Astrocyte (in vitro differentiated cells and primary cell): ENCODE results near the gene LSM4. TPM values are rescaled to one million over a fixed set of nuclear protein-coding genes. Genes with fewer than 3 reads are reported as not detected.
A peak's percentile ranks its signal among the peaks of the same experiment; 100 is the strongest.
"Not testable (repeated sequence)": the region's sequence is repeated elsewhere in the genome, so short reads cannot be mapped to it uniquely, and the experiment has no call there.

ENCODE experiments used
- DNase-seq: peaks from one replicate; pipeline ENCODE4 v3.0.0-alpha.2; 2010; ENCODE audit warnings: low read depth
- FAIRE-seq: peaks from 2 replicates; lab custom pipeline; 2011; peaks lifted over from hg19 to GRCh38; lab: Jason Lieb, UNC
- H2AFZ ChIP-seq: 2 replicates; pipeline ENCODE4 v1.6.0; 2012; ENCODE audit warnings: low read depth, low read length, inconsistent platforms
- H3K27ac ChIP-seq: 2 replicates; pipeline ENCODE4 v1.5.1; 2011; ENCODE audit warnings: low read depth, low read length, inconsistent platforms
- H3K27me3 ChIP-seq: 2 replicates; pipeline ENCODE4 v1.6.0; 2011; ENCODE audit warnings: low read length, inconsistent platforms; ENCODE audit not compliant: insufficient read depth
- H3K36me3 ChIP-seq: 2 replicates; pipeline ENCODE4 v1.5.1; 2011; ENCODE audit warnings: low read length, inconsistent platforms; ENCODE audit not compliant: insufficient read depth
- H3K4me1 ChIP-seq: 2 replicates; pipeline ENCODE4 v1.5.1; 2011; ENCODE audit warnings: low read length, inconsistent platforms; ENCODE audit not compliant: insufficient read depth
- H3K4me2 ChIP-seq: 2 replicates; pipeline ENCODE4 v1.6.0; 2012; ENCODE audit warnings: low read length, inconsistent platforms
- H3K4me3 ChIP-seq: 2 replicates; pipeline ENCODE4 v1.5.1; 2011; ENCODE audit warnings: low read depth, mild to moderate bottlenecking, low read length, inconsistent platforms; ENCODE audit not compliant: insufficient read depth
- H3K79me2 ChIP-seq: 2 replicates; pipeline ENCODE4 v1.6.0; 2012; ENCODE audit warnings: mild to moderate bottlenecking, low read length, inconsistent platforms; ENCODE audit not compliant: insufficient read depth
- H3K9ac ChIP-seq: 2 replicates; pipeline ENCODE4 v1.6.0; 2012; ENCODE audit warnings: mild to moderate bottlenecking, low read length, inconsistent platforms
- H3K9me3 ChIP-seq: 2 replicates; pipeline ENCODE4 v1.5.1; 2012; ENCODE audit warnings: low read depth, mild to moderate bottlenecking, low read length, inconsistent platforms; ENCODE audit not compliant: insufficient read depth
- H4K20me1 ChIP-seq: 2 replicates; pipeline ENCODE4 v1.6.0; 2012; ENCODE audit warnings: low read length, inconsistent platforms; ENCODE audit not compliant: insufficient read depth
- H3K27ac Mint-ChIP-seq: one replicate; pipeline ENCODE4 v1.8.0; 2021; ENCODE audit warnings: mild to moderate bottlenecking, mixed read lengths; ENCODE audit not compliant: unreplicated experiment
- H3K27me3 Mint-ChIP-seq: one replicate; pipeline ENCODE4 v1.8.0; 2021; ENCODE audit warnings: low read depth, mixed read lengths; ENCODE audit not compliant: unreplicated experiment
- H3K36me3 Mint-ChIP-seq: one replicate; pipeline ENCODE4 v1.8.0; 2021; ENCODE audit warnings: low read depth, mixed read lengths; ENCODE audit not compliant: unreplicated experiment
- H3K4me1 Mint-ChIP-seq: one replicate; pipeline ENCODE4 v1.8.0; 2021; ENCODE audit warnings: low read depth, mixed read lengths; ENCODE audit not compliant: unreplicated experiment
- H3K4me3 Mint-ChIP-seq: one replicate; pipeline ENCODE4 v1.8.0; 2021; ENCODE audit warnings: mild to moderate bottlenecking, moderate library complexity, mixed read lengths; ENCODE audit not compliant: unreplicated experiment
- H3K9me3 Mint-ChIP-seq: one replicate; pipeline ENCODE4 v1.8.0; 2021; ENCODE audit warnings: mild to moderate bottlenecking, mixed read lengths; ENCODE audit not compliant: unreplicated experiment
- EZH2 ChIP-seq: IDR thresholded peaks from 2 replicates; pipeline ENCODE4 v1.6.1; 2012; ENCODE audit warnings: mild to moderate bottlenecking, low read length, inconsistent platforms; ENCODE audit not compliant: insufficient read depth
- total RNA-seq: library from RNA; stranded (reverse); gene quantifications from 2 replicates; pipeline ENCODE4 v1.2.1, GENCODE V29; 2021
- TF ChIP-seq, protein P1 (sequence below): IDR thresholded peaks from 2 replicates; pipeline ENCODE4 v1.5.1; 2011; ENCODE audit warnings: low read depth, mild to moderate bottlenecking, inconsistent platforms, low read length, moderate library complexity; ENCODE audit not compliant: insufficient read depth

LSM4 gene
- total RNA-seq, 1 donor from 2014 or later = 127 TPM

- H2AFZ ChIP-seq = no peak overlapping the region
- no peaks in the 10 kb centered on the region for H3K27me3 ChIP-seq
- H3K9me3 ChIP-seq = no peaks in the 10 kb centered on the region
- H4K20me1 ChIP-seq = no peaks in the 10 kb centered on the region
- no peaks in the 10 kb centered on the region for H3K36me3 ChIP-seq
- no peak overlapping the region for H3K4me3 ChIP-seq
- H3K79me2 ChIP-seq = no peaks in the 10 kb centered on the region
- H3K27ac Mint-ChIP-seq = no peak overlapping the region
- peaks cover 2% of the 10 kb centered on the region for H3K27me3 Mint-ChIP-seq
- TF ChIP-seq, protein P1, sequence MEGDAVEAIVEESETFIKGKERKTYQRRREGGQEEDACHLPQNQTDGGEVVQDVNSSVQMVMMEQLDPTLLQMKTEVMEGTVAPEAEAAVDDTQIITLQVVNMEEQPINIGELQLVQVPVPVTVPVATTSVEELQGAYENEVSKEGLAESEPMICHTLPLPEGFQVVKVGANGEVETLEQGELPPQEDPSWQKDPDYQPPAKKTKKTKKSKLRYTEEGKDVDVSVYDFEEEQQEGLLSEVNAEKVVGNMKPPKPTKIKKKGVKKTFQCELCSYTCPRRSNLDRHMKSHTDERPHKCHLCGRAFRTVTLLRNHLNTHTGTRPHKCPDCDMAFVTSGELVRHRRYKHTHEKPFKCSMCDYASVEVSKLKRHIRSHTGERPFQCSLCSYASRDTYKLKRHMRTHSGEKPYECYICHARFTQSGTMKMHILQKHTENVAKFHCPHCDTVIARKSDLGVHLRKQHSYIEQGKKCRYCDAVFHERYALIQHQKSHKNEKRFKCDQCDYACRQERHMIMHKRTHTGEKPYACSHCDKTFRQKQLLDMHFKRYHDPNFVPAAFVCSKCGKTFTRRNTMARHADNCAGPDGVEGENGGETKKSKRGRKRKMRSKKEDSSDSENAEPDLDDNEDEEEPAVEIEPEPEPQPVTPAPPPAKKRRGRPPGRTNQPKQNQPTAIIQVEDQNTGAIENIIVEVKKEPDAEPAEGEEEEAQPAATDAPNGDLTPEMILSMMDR = peak; percentile 89
- no peak for TF ChIP-seq EZH2
- no peak overlapping the region for H3K4me3 Mint-ChIP-seq
- peaks cover 2% of the 10 kb centered on the region for H3K4me1 ChIP-seq
- H3K4me1 Mint-ChIP-seq = no peaks in the 10 kb centered on the region
- H3K4me2 ChIP-seq = no peak overlapping the region
- no peak for FAIRE-seq
- H3K9ac ChIP-seq = no peak overlapping the region
- DNase-seq = no peak
- H3K36me3 Mint-ChIP-seq = peaks cover 24% of the 10 kb centered on the region
- no peaks in the 10 kb centered on the region for H3K9me3 Mint-ChIP-seq
- no peak overlapping the region for H3K27ac ChIP-seq
These were observed 26.8 kb upstream of the LSM4 start for GRCh38 chr19:18349524-18350128.

DNA sequence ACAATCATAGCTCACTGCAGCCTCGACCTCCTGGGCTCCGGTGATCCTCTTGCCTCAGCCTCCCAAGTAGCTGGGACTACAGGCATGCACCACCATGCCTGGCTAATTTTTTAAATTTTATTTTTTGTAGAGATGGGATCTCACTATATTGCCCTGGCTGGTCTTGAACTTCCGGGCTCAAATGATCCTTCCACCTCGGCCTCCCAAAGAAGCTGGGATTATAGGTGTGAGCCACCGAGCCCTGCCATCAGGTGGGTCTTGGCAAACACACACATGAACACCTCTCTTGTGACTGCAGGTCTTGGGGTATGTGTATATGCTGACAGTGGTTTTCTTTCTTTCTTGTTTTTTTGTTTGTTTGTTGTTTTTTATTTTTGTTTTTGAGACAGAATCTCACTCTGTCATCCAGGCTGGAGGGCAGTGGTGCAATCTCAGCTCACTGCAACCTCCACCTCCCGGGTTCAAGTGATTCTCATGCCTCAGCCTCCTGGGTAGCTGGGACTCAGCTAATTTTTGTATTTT is 26.0 kb upstream of the LSM4 start:
- not testable (repeated sequence) for H3K9me3 Mint-ChIP-seq, H2AFZ ChIP-seq, H3K9me3 ChIP-seq, H3K27ac Mint-ChIP-seq, H3K4me3 ChIP-seq, H4K20me1 ChIP-seq, H3K9ac ChIP-seq, H3K36me3 ChIP-seq, H3K4me1 ChIP-seq, H3K27me3 ChIP-seq, H3K4me3 Mint-ChIP-seq, H3K27me3 Mint-ChIP-seq, DNase-seq, FAIRE-seq, H3K79me2 ChIP-seq, H3K4me2 ChIP-seq, H3K4me1 Mint-ChIP-seq, H3K27ac ChIP-seq
- H3K36me3 Mint-ChIP-seq = peaks cover 24% of the 10 kb centered on the region

DNA sequence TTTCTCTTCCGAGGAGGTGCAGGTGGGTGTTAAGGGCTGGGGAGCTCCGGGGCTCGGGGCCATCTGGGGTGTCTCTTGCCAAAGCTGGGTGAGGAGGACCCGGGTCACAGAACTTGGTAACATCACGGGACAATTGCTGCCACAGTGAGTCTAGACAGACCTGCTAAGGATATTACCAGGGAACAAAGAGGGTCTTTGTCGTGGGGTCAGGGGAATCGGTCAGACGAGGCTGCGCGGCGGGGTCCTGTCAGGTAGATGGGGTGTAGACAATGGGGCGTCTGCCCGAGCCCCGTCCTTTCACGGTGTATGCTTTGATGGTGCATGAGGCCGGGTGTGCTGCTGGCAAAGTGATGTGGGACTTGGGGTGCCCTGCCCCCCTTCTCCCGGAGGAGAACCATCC is 25.3 kb upstream of the LSM4 start:
- no peaks in the 10 kb centered on the region for H3K36me3 ChIP-seq
- no peak overlapping the region for H3K27ac ChIP-seq
- H3K79me2 ChIP-seq = no peaks in the 10 kb centered on the region
- peaks cover 7% of the 10 kb centered on the region for H3K4me1 ChIP-seq
- TF ChIP-seq, protein P1 = no peak
- TF ChIP-seq EZH2 = no peak
- no peak overlapping the region for H3K4me3 Mint-ChIP-seq
- no peak overlapping the region for H3K4me2 ChIP-seq
- no peak overlapping the region for H2AFZ ChIP-seq
- H3K27me3 Mint-ChIP-seq = peaks cover 2% of the 10 kb centered on the region
- no peak overlapping the region for H3K27ac Mint-ChIP-seq
- no peaks in the 10 kb centered on the region for H3K9me3 ChIP-seq
- FAIRE-seq = no peak
- no peaks in the 10 kb centered on the region for H4K20me1 ChIP-seq
- H3K9me3 Mint-ChIP-seq = no peaks in the 10 kb centered on the region
- H3K27me3 ChIP-seq = no peaks in the 10 kb centered on the region
- H3K4me3 ChIP-seq = no peak overlapping the region
- DNase-seq = no peak
- H3K9ac ChIP-seq = no peak overlapping the region
- H3K4me1 Mint-ChIP-seq = no peaks in the 10 kb centered on the region
- peaks cover 23% of the 10 kb centered on the region for H3K36me3 Mint-ChIP-seq
